DOHH2 (cell line): ENCODE data around the gene SLC16A13.

Source experiments
- H3F3A ChIP-seq: fragments of 200-600 bp; sonication (generic), shearing (Covaris generic); 2 replicates; pipeline ENCODE4 v1.6.0; 2016; ENCODE audit warnings: antibody characterized with exemption, mild to moderate bottlenecking; ENCODE audit not compliant: control insufficient read depth, insufficient read depth
- H3K27ac ChIP-seq: fragments of 200-600 bp; sonication (generic); 2 replicates; pipeline ENCODE4 v1.5.1; 2014; ENCODE audit warnings: low read depth, mild to moderate bottlenecking, low read length, moderate library complexity
- H3K27me3 ChIP-seq: fragments of 200-600 bp; sonication (generic); 2 replicates; pipeline ENCODE4 v1.6.1; 2014; ENCODE audit warnings: mild to moderate bottlenecking, low read length, mixed read lengths; ENCODE audit not compliant: control insufficient read depth
- H3K36me3 ChIP-seq: fragments of 200-600 bp; sonication (generic); 2 replicates; pipeline ENCODE4 v1.6.1; 2014; ENCODE audit warnings: mild to moderate bottlenecking, low read length, moderate library complexity, mixed read lengths; ENCODE audit not compliant: control insufficient read depth
- H3K4me1 ChIP-seq: fragments of 200-600 bp; sonication (generic); 2 replicates; pipeline ENCODE4 v1.6.1; 2014; ENCODE audit warnings: mild to moderate bottlenecking, low read length, mixed read lengths; ENCODE audit not compliant: control insufficient read depth
- H3K4me2 ChIP-seq: fragments of 200-600 bp; sonication (generic); 2 replicates; pipeline ENCODE4 v1.6.0; 2014; ENCODE audit warnings: mild to moderate bottlenecking, low read length, moderate library complexity
- H3K4me3 ChIP-seq: fragments of 200-600 bp; sonication (generic); 2 replicates; pipeline ENCODE4 v1.5.1; 2014; ENCODE audit warnings: mild to moderate bottlenecking, low read length, mixed read lengths
- H3K79me2 ChIP-seq: fragments of 200-600 bp; sonication (generic); 2 replicates; pipeline ENCODE4 v1.6.1; 2014; ENCODE audit warnings: mild to moderate bottlenecking, low read length, mixed read lengths; ENCODE audit not compliant: control insufficient read depth
- H3K9me2 ChIP-seq: fragments of 200-600 bp; sonication (generic); replicated peaks from 2 replicates; pipeline ENCODE4 v1.6.1; 2014; ENCODE audit warnings: mild to moderate bottlenecking, low read length, mixed read lengths; ENCODE audit not compliant: control insufficient read depth
- H3K9me3 ChIP-seq: fragments of 200-600 bp; sonication (generic); 2 replicates; pipeline ENCODE4 v1.6.1; 2014; ENCODE audit warnings: antibody characterized with exemption, low read length, mixed read lengths; ENCODE audit not compliant: control insufficient read depth, insufficient read depth
- H4K20me1 ChIP-seq: fragments of 200-600 bp; sonication (generic); 2 replicates; pipeline ENCODE4 v1.6.0; 2014; ENCODE audit warnings: low read depth, mild to moderate bottlenecking, antibody characterized with exemption, low read length, moderate library complexity; ENCODE audit not compliant: control insufficient read depth, insufficient read depth
- EZH2phosphoT487 ChIP-seq: fragments of 200-600 bp; sonication (generic); IDR thresholded peaks from 2 replicates; pipeline ENCODE4 v1.6.1; 2017; ENCODE audit warnings: borderline replicate concordance, mild to moderate bottlenecking, antibody characterized with exemption, low read length, moderate library complexity, mixed read lengths
- TF ChIP-seq, protein P1 (sequence below): fragments of 200-600 bp; sonication (generic); IDR thresholded peaks from one replicate; pipeline ENCODE4 v1.5.1; 2014; ENCODE audit warnings: antibody characterized with exemption, mild to moderate bottlenecking, low read depth, low read length; ENCODE audit not compliant: poor library complexity, severe bottlenecking

Gene SLC16A13

DNA sequence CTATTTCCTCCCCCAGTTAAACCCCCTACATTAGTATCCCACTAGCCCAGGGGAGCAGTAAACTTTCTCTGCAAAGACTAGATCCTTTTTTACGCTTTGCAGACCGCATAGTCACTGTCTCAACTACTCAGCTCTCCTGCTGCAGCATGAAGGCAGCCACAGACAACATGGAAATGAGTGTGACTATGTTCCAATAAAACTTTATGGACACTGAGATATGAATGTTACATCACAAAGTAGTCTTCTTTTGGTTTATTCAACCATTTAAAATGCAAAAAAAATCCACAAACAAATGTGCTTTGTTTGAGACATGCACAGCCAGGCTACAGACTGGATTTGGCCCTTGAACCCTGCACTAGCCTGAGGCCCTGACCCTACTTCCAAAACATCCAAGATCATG, 25.3 kb upstream of the SLC16A13 start:
- Histone ChIP-seq H3K27ac (no peak overlapping the region), H4K20me1 (no peaks in the 10 kb centered on the region), H3K9me3 (no peaks in the 10 kb centered on the region), H3K4me3 (peak overlapping the region; percentile 82; the same call in 1 of the 2 replicates), H3F3A (peaks cover 11% of the 10 kb centered on the region), H3K79me2 (peaks cover 62% of the 10 kb centered on the region), H3K4me1 (peaks cover 20% of the 10 kb centered on the region), H3K9me2 (no peaks in the 10 kb centered on the region), H3K27me3 (no peaks in the 10 kb centered on the region), H3K4me2 (peak overlapping the region; percentile 84), H3K36me3 (peaks cover 22% of the 10 kb centered on the region)
- TF ChIP-seq, protein P1, sequence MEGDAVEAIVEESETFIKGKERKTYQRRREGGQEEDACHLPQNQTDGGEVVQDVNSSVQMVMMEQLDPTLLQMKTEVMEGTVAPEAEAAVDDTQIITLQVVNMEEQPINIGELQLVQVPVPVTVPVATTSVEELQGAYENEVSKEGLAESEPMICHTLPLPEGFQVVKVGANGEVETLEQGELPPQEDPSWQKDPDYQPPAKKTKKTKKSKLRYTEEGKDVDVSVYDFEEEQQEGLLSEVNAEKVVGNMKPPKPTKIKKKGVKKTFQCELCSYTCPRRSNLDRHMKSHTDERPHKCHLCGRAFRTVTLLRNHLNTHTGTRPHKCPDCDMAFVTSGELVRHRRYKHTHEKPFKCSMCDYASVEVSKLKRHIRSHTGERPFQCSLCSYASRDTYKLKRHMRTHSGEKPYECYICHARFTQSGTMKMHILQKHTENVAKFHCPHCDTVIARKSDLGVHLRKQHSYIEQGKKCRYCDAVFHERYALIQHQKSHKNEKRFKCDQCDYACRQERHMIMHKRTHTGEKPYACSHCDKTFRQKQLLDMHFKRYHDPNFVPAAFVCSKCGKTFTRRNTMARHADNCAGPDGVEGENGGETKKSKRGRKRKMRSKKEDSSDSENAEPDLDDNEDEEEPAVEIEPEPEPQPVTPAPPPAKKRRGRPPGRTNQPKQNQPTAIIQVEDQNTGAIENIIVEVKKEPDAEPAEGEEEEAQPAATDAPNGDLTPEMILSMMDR, result no peak
- TF ChIP-seq EZH2phosphoT487, result no peak

DNA sequence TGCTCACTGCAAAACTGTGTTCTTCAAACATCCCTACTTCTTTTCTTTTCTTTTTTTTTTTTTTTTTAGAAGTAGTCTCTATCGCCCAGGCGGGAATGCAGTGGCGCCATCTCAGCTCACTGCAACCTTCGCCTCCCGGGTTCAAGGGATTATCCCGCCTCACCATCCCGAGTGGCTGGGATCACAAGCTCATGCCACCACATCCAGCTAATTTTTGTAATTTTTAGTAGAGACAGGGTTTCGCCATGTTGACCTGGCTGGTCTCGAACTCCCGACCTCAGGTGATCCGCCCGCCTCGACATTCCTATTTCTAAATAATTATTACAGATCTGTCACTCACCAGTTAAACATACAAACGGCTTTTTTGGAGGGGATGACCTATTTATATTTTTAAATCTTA, 24.4 kb upstream of the SLC16A13 start:
- Histone ChIP-seq H4K20me1 (no peaks in the 10 kb centered on the region), H3K9me2 (no peaks in the 10 kb centered on the region), H3K9me3 (no peaks in the 10 kb centered on the region), H3K4me2 (peak overlapping the region; percentile 84), H3K27me3 (no peaks in the 10 kb centered on the region), H3K27ac (no peak overlapping the region), H3F3A (peaks cover 13% of the 10 kb centered on the region), H3K4me1 (peaks cover 25% of the 10 kb centered on the region), H3K36me3 (peaks cover 22% of the 10 kb centered on the region), H3K4me3 (peak overlapping the region; percentile 82), H3K79me2 (peaks cover 62% of the 10 kb centered on the region)
- TF ChIP-seq EZH2phosphoT487, result no peak

DNA sequence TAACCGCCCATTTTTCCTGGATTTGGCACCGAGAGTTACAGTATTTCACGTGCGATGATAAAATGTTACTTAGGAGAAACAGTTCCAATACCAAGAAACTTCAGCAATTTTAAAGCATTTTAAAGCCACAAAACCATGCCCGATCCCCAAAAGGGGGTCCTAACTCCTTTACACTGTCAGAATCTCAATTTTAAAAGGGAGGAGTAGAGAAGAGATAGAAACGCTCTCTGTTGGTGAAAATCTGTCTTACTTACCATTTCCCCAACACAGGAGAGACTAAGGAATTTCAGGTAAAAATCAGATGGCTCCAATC, 23.9 kb upstream of the SLC16A13 start:
- no peaks in the 10 kb centered on the region for H3K9me3 ChIP-seq
- no peaks in the 10 kb centered on the region for H3K9me2 ChIP-seq
- peak overlapping the region; percentile 84 for H3K4me2 ChIP-seq
- H3K36me3 ChIP-seq, result peaks cover 24% of the 10 kb centered on the region
- peaks cover 60% of the 10 kb centered on the region for H3K79me2 ChIP-seq
- H3K27me3 ChIP-seq, result no peaks in the 10 kb centered on the region
- peaks cover 25% of the 10 kb centered on the region for H3K4me1 ChIP-seq
- TF ChIP-seq, protein P1, result no peak
- TF ChIP-seq EZH2phosphoT487, result no peak
- peak overlapping the region; percentile 82 for H3K4me3 ChIP-seq
- H4K20me1 ChIP-seq, result no peaks in the 10 kb centered on the region
- H3K27ac ChIP-seq, result peak overlapping the region; percentile 94; the same call in 1 of the 2 replicates
- peaks cover 14% of the 10 kb centered on the region for H3F3A ChIP-seq

DNA sequence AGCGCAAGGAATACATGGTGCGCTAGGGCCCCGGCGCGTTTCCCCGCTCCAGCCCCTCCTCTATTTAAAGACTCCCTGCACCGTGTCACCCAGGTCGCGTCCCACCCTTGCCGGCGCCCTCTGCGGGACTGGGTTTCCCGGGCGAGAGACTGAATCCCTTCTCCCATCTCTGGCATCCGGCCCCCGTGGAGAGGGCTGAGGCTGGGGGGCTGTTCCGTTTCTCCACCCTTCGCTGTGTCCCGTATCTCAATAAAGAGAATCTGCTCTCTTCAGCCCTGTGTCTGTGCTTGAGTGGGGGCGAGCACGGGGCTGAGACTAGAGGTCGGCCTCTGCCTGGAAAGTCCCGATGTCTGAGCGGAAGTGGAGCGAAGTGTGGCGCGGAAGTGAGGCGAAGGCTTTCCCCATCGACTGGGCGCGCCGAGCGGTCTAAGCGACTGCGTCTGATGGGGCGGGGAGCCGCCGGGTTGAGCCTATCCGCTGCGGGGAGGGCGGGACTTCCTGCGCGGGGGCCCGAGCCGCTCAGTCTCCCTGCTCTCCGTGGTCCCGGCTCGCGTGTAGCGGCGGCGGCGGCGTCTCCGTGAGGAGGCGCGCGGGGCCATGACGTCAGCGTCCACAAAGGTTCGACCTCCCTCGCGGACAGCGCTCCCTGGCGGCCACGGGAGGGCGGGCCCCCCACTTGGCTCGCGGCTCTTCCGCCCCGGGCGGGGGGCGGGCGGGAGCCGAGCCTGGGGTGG, 21.4 kb upstream of the SLC16A13 start:
- H3F3A ChIP-seq, result peaks cover 14% of the 10 kb centered on the region
- no peaks in the 10 kb centered on the region for H4K20me1 ChIP-seq
- peak overlapping the region; percentile 94 for H3K27ac ChIP-seq
- H3K27me3 ChIP-seq, result no peaks in the 10 kb centered on the region
- H3K4me2 ChIP-seq, result peak overlapping the region; percentile 84
- H3K79me2 ChIP-seq, result peaks cover 48% of the 10 kb centered on the region
- no peaks in the 10 kb centered on the region for H3K9me3 ChIP-seq
- peaks cover 25% of the 10 kb centered on the region for H3K4me1 ChIP-seq
- no peaks in the 10 kb centered on the region for H3K9me2 ChIP-seq
- peaks cover 29% of the 10 kb centered on the region for H3K36me3 ChIP-seq
- peak overlapping the region; percentile 82 for H3K4me3 ChIP-seq
- TF ChIP-seq, protein P1, result peak; percentile 58
- TF ChIP-seq EZH2phosphoT487, result no peak
